Lower lobe of right lung (tissue), 2 donors: ENCODE data around the gene AMBRA1. TPM values are rescaled to one million over a fixed set of nuclear protein-coding genes. Genes with fewer than 3 reads are reported as not detected.

ENCODE experiments used
- ATAC-seq, 2 donors: fragments of 200-7000 bp; cut with Tn5 transposase; one replicate each; pipeline ENCODE4 v1.9.1; 2020 to 2022; ENCODE audit warnings: mild to moderate bottlenecking in 2 of 2, moderate library complexity in 2 of 2
- DNase-seq: peaks from one replicate; pipeline ENCODE4 v3.0.0-alpha.2; 2020
- H3K27ac ChIP-seq: fragments of 200-600 bp; one replicate; pipeline ENCODE4 v1.8.0; 2022
- H3K27me3 ChIP-seq: fragments of 200-600 bp; one replicate; pipeline ENCODE4 v1.8.0; 2022; ENCODE audit warnings: low read depth
- H3K36me3 ChIP-seq: fragments of 200-600 bp; one replicate; pipeline ENCODE4 v1.8.0; 2022; ENCODE audit warnings: mild to moderate bottlenecking
- H3K4me1 ChIP-seq: fragments of 200-600 bp; one replicate; pipeline ENCODE4 v1.8.0; 2022
- H3K4me3 ChIP-seq: fragments of 200-600 bp; one replicate; pipeline ENCODE4 v1.8.0; 2022; ENCODE audit warnings: mild to moderate bottlenecking
- H3K9me3 ChIP-seq: fragments of 200-600 bp; one replicate; pipeline ENCODE4 v1.8.0; 2022
- CTCF ChIP-seq: fragments of 200-600 bp; IDR thresholded peaks from one replicate; pipeline ENCODE4 v1.8.0; 2022; ENCODE audit warnings: antibody characterized with exemption, mild to moderate bottlenecking
- intact Hi-C: fragments of 100-400 bp; cut with DNase I; formaldehyde crosslinking; loops from one replicate; pipeline ENCODE4 v1.11.0; 2022
- total RNA-seq: library from RNA; stranded (reverse); fragmentation: NEBNext Ultra II Directional; extraction: Animal tissue kit (Norgen Biotek cat#: 25700); gene quantifications from one replicate; pipeline ENCODE4 v1.2.1, GENCODE V29; 2021
- donor health status: DM: no; HTN: yes; CAD: no; lungs with severe emphysema.

AMBRA1 gene
- total RNA-seq, 1 donor from 2014 or later: 39.9 TPM

- ATAC-seq: no peak
- Histone ChIP-seq H3K27ac (no peak overlapping the region), H3K4me3 (no peak overlapping the region), H3K4me1 (peaks cover 62% of the 10 kb centered on the region), H3K27me3 (no peaks in the 10 kb centered on the region), H3K36me3 (peaks cover 16% of the 10 kb centered on the region), H3K9me3 (no peaks in the 10 kb centered on the region)
- no peak for TF ChIP-seq CTCF
- no peak for DNase-seq
- intact Hi-C loops: no loop called here
Measured at GRCh38 chr11:46353698-46354097, 240.1 kb downstream of the AMBRA1 start.

- peak; percentile 84 for TF ChIP-seq CTCF
- Histone ChIP-seq H3K4me3 (peak overlapping the region; percentile 19), H3K27me3 (no peaks in the 10 kb centered on the region), H3K9me3 (no peaks in the 10 kb centered on the region), H3K27ac (peak overlapping the region; percentile 49), H3K36me3 (peaks cover 16% of the 10 kb centered on the region), H3K4me1 (peaks cover 66% of the 10 kb centered on the region)
- ATAC-seq (peak; percentile 1 to 20), DNase-seq (no peak)
- intact Hi-C loops: no loop called here
Measured at GRCh38 chr11:46352063-46352841, 241.6 kb downstream of the AMBRA1 start.

GRCh38 chr11:46351606-46352005 is 242.2 kb downstream of the AMBRA1 start:
- Histone ChIP-seq H3K4me3 (peak overlapping the region; percentile 19), H3K36me3 (peaks cover 15% of the 10 kb centered on the region), H3K9me3 (no peaks in the 10 kb centered on the region), H3K27me3 (no peaks in the 10 kb centered on the region), H3K27ac (peak overlapping the region; percentile 49), H3K4me1 (peaks cover 64% of the 10 kb centered on the region)
- intact Hi-C loops: no loop called here
- DNase-seq (no peak), ATAC-seq (no peak)
- no peak for TF ChIP-seq CTCF

- intact Hi-C loops: no loop called here
- Histone ChIP-seq H3K4me1 (peaks cover 69% of the 10 kb centered on the region), H3K27me3 (no peaks in the 10 kb centered on the region), H3K4me3 (no peak overlapping the region), H3K36me3 (peaks cover 11% of the 10 kb centered on the region), H3K9me3 (no peaks in the 10 kb centered on the region), H3K27ac (no peak overlapping the region)
- ATAC-seq (no peak), DNase-seq (no peak)
- TF ChIP-seq CTCF: no peak
Measured at GRCh38 chr11:46351148-46351547, 242.7 kb downstream of the AMBRA1 start.

- TF ChIP-seq CTCF: no peak
- H3K27ac ChIP-seq: no peak overlapping the region
- no peak for ATAC-seq
- peaks cover 70% of the 10 kb centered on the region for H3K4me1 ChIP-seq
- no peaks in the 10 kb centered on the region for H3K27me3 ChIP-seq
- intact Hi-C loops: no loop called here
- DNase-seq: no peak
- peaks cover 6% of the 10 kb centered on the region for H3K36me3 ChIP-seq
- H3K4me3 ChIP-seq: no peak overlapping the region
- no peaks in the 10 kb centered on the region for H3K9me3 ChIP-seq
Measured at GRCh38 chr11:46350695-46351094, 243.1 kb downstream of the AMBRA1 start.
